Left ventricle myocardium superior (tissue), 1 donor: ENCODE measurements around the gene USP22. TPM values are rescaled to one million over a fixed set of nuclear protein-coding genes. Genes with fewer than 3 reads are reported as not detected.

Source experiments
- ATAC-seq: fragments of 200-7000 bp; cut with Tn5 transposase; one replicate; pipeline ENCODE4 v1.9.1; 2020; ENCODE audit warnings: mild to moderate bottlenecking, moderate library complexity
- DNase-seq: peaks from one replicate; pipeline ENCODE4 v3.0.0-alpha.2; 2020
- intact Hi-C: fragments of 100-400 bp; cut with micrococcal nuclease; formaldehyde crosslinking; loops from one replicate; pipeline ENCODE4 v1.11.0; 2022
- total RNA-seq: library from RNA; stranded (reverse); fragmentation: NEBNext Ultra II Directional; extraction: Animal tissue kit (Norgen Biotek cat#: 25700); gene quantifications from one replicate; pipeline ENCODE4 v1.2.1, GENCODE V29; 2021
- donor health status: DM: no; HTN: yes; CAD: no; lungs with severe emphysema.

USP22 gene
- total RNA-seq, 1 donor from 2014 or later = 144 TPM

DNA sequence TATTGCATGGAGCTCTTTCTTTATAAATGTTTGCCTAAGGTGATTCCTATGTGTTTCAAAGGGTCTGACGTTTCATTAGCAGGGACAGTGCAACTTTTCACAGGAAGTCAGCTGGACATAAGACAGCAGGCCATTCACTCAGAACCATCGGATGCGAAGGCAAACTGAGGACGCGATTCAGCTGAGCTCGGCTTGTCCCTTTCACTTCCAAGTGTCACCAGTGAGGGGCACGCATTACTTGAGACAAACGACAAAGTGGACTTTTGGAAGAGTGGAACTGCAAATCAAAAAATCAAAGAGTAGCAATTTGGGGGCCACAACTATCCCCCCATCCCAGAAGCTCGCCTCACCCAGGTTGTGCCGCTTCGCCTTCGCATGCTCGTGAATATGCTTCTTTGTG lies 14.6 kb downstream of the USP22 start:
- intact Hi-C loops = no loop called here
- DNase-seq (no peak), ATAC-seq (no peak)

DNA sequence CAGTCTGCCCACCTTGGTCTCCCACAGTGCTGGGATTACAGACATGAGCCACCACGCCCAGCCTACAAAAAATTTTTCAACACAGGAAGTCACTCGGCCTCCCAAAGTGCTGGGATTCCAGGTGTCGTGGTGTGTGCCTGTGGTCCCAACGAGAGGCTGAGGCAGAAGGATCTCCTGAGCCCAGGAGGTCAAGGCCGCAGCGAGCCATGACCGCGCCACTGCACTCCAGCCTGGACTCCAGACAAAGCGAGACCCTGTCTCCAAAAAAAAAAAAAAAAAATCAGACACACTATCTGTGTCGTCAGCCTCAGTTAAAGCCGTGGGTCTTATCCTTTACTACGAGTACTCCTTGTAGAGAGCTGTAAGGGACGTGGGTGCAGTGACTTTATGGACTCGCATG lies 15.8 kb downstream of the USP22 start:
- DNase-seq = no peak

GRCh38 chr17:21025451-21025850 lies 17.4 kb downstream of the USP22 start:
- no peak for DNase-seq
- ATAC-seq = no peak
- intact Hi-C loops = no loop called here

More for the DNA sequence above, 15.8 kb downstream of the USP22 start:
- intact Hi-C loops = no loop called here
- no peak for ATAC-seq

GRCh38 chr17:21024024-21024423 lies 18.8 kb downstream of the USP22 start:
- DNase-seq (no peak), ATAC-seq (no peak)
- intact Hi-C loops = no loop called here

DNA sequence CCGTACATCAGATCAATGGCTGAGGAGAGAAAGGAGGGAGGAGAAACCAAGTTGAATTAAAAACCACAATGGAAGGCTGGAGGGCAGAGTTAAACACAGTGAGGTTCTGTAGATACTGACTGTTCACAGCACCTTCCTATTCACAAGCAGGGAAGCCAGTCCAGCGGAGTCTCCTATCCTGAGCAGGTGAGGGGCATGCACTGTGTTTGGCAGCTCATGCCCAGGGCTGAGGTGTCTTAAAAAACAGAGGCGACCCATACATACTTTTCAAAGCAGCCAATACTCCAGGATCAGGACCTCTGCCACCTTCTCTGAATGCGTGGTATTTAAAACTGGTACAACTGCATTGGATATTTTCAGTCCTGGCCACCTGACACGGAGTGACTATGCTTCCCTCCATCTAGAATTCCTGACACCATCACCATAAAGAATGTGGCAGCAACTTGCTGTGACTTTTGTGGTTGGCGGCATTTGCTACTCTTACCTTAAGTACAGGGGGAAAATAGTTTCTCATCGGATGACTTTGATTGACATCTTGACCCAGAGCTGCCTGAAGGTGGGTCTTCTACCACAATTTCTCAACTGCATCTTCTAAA lies 21.5 kb downstream of the USP22 start:
- ATAC-seq = peak; percentile 6
- intact Hi-C loops = no loop called here

GRCh38 chr17:21020622-21021021 lies 22.2 kb downstream of the USP22 start:
- DNase-seq (no peak), ATAC-seq (peak; percentile 10)
- intact Hi-C loops = no loop called here

More for the DNA sequence above, 21.5 kb downstream of the USP22 start:
- no peak for DNase-seq

DNA sequence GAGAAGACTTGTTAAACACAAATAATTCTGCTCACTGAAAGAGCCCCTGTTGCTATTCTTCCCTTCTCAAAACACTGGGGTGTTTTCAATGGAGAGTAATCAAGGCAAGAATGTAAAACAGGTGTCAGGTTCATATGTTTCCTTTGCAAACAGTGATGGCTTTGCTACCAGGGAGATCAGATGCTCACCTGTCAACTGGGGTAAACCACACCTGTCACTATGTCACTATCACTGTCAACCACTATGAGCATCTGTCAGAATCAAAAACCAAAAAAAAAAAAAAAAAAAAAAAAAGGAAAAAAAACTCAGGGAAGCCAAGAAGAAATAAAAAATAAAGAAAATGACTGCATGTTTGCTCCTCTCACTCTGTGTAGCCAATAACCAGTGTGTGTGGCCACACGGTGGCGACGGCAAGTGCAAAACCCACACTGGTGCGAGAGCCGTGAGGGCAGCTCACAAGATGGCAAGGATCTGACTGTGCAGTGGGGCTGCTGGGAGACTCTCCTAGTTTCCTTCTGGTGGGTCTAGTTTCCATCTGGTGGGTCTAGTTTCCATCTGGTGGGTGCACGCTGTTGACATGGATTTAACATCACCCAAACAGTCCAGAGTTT lies 22.7 kb downstream of the USP22 start:
- DNase-seq = peak; percentile 70
- ATAC-seq = peak; percentile 58

DNA sequence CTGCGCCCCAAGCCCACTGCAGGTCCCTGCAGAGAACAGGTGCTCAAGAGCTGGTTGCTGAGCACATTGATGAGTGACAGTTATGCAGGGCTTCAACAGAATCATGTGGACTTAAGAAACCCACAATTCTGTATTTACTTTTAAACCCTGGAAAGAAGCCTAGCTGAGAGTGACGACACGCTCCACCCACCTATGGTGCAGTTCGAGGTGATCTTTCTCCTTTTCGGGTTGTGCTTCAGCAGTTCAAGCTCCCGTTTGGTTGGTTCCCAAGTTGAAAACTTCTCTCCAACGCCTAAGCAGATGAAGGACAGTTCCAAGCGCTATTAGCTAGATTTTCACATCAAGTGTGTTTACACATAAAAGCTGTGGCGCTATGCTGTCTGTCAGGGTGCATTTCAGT lies 23.9 kb downstream of the USP22 start:
- intact Hi-C loops = no loop called here
- DNase-seq (no peak), ATAC-seq (no peak)

More for the DNA sequence above, 22.7 kb downstream of the USP22 start:
- intact Hi-C loops = no loop called here

DNA sequence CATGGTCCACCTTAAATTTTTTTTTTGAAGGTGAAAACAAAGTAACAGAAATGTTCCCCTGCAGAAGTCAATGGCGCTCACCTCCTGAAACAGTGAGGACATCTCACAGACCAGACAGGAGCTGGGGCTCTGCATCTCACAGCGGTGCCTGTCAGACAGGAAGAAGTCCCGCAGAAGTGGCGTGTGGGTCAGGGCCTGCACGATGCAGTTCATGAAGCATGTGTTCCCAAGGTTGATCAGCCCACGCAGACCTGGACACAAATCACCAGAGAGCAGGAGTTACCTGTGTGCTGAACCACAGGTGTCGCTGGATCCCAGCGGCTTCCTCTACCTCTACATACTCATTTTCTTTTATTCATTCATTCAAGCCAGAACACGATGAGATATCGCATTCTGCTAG lies 24.9 kb downstream of the USP22 start:
- intact Hi-C loops = no loop called here

DNA sequence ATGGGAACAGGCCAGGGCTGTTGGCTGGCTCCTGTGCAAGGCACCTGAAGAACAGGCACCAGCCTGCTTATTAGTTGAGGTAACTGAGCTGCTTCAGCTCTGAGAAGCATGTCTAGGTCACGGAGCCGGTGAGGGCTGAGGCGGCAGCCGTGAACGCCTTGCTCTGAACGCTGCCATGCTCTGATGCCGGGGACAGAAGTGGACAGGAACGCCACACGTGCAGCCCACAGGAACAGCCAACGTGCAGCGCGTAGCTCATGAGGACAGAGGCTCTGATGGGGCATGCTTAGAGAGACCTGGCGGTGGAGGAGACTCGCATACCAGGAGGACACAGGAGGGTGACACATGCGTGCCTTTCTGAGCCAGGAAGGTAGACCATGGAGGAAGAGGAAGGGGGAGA lies 25.6 kb downstream of the USP22 start:
- ATAC-seq (no peak), DNase-seq (no peak)
- intact Hi-C loops = no loop called here

More for the DNA sequence above, 24.9 kb downstream of the USP22 start:
- no peak for DNase-seq
- no peak for ATAC-seq

DNA sequence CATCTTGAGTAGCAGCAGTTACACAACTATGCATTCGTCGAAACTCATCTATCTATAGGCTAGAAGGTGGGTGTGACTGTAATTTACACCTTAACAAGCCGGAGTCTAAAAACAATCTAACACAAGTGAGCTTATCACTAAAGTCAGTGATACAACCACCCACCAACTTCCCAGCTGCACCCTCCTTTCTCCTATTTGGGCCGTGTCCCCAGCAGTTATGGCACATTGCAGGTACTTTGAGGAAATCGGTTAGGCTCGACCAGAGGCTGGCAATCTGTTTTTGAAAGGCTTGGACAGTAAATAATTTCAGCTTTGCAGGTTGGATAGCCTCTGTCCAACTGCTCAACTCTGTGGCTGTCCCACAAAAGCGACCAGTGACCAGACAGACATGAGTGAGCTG lies 26.0 kb downstream of the USP22 start:
- ATAC-seq = no peak

DNA sequence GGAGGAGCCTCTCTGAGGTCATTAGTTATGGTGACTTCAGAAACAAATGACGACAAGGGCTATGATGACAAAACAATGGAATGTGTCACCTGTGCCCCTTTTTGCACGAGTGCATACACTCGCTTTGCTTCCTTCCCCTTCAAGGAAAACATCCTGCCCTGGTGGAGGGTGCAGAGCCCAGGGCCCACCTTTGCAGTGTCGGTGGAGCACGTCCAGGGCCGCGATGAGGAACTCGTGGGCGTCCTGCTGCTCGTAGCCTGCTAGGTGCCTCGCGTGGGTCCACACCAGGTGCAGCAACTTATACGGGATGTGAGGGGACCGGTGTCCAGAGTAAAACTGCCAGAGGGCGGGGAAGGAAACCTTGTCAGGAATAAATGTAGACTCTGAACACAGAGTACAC lies 27.2 kb downstream of the USP22 start:
- no peak for ATAC-seq
- intact Hi-C loops = no loop called here
- DNase-seq = no peak

More for the DNA sequence above, 26.0 kb downstream of the USP22 start:
- intact Hi-C loops = no loop called here
- no peak for DNase-seq

- intact Hi-C loops = no loop called here
- ATAC-seq (no peak), DNase-seq (no peak)
Measured at GRCh38 chr17:21014498-21014897, 28.3 kb downstream of the USP22 start.

DNA sequence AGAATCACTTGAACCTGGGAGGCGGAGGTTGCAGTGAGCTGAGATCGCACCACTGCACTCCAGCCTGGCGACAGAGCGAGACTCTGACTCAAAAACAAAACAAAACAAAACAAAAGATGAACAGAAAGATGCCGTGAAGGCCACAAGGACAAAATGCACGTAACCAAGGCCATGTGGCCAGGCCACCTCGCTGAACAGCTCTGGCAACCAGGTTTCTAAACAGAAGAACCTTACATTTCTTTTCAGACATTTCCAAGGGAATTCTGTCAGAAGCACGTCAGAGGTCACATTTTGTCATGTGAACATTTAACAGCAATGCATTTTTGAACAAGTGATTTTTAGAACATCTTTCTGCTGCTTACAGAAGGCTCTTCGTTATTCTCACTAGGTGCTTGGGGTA lies 28.8 kb downstream of the USP22 start:
- DNase-seq (no peak), ATAC-seq (no peak)
- intact Hi-C loops = no loop called here

- ATAC-seq (peak; percentile 43), DNase-seq (no peak)
- intact Hi-C loops = no loop called here
Measured at GRCh38 chr17:21012736-21013135, 30.1 kb downstream of the USP22 start.

- ATAC-seq (peak; percentile 7), DNase-seq (no peak)
- intact Hi-C loops = no loop called here
Measured at GRCh38 chr17:21010705-21011596, 31.9 kb downstream of the USP22 start.

DNA sequence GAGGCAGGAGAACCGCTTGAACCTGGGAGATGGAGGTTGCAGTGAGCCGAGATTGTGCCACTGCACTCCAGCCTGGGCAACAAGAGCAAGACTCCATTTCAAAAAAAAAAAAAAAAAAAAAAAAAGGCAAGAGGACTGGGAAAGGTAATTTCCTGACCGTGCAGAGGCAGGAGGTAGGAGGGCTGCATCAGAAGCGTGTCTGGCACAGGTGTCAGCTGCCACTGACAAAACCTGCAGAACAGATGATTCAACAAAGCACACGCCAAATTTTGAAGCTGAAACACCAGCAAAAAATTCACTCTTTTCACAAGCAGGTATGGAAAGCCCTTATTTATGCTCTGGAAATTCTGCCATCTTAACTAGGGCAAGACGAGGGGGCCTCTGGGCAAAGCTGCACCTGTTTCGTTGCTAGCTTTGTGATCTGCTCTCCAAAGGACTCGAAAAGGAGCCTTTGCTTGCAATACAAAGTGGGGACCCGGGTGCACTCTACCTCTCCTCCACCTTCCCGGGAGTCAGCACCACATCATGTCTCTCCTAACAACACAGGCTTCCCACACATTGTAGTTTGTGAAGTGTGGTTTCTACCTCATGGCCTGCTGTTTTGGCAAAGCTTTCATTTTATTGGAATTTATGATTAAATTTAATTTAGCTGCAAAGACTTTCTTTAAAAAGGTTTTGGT lies 33.7 kb downstream of the USP22 start:
- intact Hi-C loops = no loop called here
- DNase-seq (no peak), ATAC-seq (no peak)

GRCh38 chr17:21008160-21008915 lies 34.5 kb downstream of the USP22 start:
- ATAC-seq = no peak
- no peak for DNase-seq
- intact Hi-C loops = no loop called here

DNA sequence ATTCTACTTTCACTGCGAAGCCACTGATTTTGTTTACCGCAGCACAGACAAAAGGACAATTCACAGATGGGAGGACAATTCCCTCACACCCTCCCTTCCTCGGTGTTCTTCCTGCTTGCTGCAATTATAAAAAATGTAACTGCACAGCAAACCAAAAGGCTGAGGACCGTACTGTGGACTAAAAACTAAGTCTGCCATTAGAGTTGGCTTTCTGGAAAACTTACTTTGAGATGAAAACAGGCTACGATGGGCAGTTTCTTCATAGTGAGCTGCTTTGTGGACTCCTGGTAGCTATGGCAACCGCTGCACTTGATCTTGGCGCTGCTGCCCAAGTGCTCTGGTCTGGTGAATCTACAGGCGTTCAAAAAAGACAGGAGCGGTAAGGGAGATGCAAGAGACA lies 35.2 kb downstream of the USP22 start:
- no peak for ATAC-seq
- DNase-seq = no peak
- intact Hi-C loops = no loop called here
